ENCODE results near the gene TEC.
"Not testable (repeated sequence)": the region's sequence is repeated elsewhere in the genome, so short reads cannot be mapped to it uniquely, and the experiment has no call there.

TEC gene

DNA sequence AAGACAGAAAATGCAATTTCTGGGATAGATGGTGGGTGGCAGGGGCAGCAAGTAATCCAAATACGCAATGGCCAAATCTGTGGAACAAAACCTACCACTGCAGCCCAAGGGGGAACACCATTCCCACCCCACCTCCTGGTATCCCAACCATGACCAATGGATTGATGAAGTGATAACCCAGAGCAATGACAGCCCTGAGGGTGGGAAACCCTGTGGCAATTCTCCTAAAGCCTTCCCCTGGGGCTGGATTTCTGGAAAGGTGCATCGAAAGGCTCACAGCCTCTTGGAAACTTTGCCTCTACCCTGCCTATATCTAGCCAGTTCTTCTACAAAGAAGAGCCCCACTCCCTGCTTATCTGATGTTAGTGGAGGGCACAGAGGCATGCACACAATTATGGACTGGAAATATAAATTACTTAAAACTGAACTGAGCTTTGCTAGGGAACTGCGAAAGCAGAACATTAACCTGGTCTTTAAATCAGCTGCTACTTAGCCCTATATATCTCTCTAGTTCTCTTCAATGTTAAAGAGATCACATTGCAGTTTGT, 75.6 kb downstream of the TEC start:
- DNase-seq, result no peak

DNA sequence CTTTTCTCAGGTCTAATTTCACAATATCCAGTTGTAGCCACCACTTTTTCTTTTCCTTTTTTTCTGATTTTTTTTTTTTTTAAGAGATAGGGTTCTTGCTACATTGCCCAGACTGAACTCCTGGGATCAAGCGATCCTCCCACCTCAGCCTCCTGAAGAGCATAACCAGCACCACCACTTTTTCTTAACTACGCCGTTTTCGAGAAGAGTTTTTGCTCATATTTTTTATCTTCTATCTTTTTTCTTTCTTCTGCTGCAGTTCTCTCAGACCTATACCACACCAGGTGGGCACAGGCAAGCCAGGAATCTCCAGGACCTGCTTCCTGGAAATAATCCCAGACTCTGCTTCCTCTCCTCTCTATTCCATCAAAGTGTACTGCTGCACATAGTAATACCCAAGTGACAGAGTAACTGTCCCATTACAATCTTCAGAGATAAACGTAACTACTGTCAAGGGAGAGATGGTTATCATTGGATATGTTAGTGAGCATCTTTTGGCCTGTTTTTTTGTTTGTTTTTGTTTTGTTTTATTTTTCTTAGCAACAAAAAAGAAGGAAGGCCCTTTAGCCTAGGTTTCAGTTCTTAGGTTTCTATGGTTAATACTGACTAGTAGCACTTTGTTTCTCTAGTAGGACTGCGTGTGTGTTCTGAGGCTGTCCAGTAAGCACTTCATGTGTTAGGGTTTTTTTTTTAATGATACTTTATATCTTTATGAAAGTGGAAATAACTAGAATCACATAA, 76.4 kb downstream of the TEC start:
- DNase-seq, result no peak

DNA sequence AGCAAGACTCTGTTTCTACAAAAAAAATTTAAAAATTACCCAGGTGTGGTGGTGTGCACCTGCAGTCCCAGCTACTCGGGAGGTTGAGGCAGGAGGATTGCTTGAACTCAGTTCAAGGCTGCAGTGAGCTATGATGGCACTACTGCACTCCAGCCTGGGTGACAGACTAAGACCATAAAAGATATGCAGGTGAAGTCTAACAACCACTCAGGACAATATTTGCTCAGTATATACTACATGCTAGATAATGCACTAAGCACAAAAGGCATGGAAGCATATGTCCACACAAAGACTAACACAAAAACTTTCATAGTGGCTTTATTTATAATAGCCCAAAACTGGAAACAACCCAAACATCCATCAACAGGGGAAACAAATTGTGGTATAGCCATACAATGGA, 77.9 kb downstream of the TEC start:
- DNase-seq, result no peak

DNA sequence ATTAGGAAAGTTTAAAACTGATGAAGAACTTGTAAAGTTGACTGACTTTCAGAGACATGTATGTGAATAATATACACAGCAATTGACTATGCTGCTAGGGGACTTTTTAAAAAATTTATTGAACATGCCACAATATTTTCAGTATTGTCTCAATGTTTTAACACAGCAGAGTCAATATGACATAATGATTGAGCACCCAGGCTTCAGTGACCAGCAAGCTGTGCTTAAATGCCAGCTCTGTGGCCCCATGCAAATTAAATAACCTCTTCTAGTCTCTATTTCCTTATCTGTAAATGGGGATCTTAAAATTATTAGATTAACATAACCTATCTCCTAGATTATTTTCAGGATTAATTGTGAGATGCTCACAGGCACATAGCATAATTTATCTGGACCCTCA, 78.8 kb downstream of the TEC start:
- DNase-seq, result no peak

DNA sequence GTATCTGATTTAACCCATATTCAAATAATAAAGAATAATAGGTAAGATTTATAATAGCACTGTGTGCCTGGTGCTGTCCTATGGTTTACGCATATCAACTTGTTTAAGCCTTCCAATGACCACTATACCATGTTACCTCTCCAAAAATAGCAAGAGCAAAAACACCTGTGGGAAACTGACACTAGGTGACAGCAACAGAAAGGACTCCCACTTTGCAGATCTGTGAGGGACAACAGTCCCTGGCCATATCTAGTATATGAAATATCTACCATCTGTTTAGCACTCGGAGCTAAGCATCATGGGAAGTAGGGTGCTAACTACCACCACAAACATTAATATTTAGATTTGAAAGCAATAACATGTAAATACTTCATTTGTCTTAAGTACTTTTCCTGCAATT, 79.9 kb downstream of the TEC start:
- DNase-seq, result no peak

DNA sequence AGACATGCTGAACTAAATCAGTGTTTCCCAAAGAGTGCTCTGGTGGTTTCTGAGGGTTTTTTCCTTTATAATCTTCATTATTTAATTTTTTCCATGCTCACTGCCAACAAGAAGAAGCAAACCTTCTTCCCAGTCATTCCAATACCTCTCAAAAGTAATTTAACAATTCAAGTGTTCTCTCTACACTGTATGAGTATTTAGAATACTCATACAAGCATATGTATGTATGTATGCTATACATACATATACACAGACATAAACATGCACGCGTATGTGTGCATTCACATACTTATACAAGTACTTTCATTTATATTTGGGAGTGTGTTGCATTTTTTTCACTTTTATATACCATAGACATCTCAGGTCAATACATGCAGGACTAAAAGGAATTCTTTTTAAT, 81.2 kb downstream of the TEC start:
- no peak for DNase-seq

DNA sequence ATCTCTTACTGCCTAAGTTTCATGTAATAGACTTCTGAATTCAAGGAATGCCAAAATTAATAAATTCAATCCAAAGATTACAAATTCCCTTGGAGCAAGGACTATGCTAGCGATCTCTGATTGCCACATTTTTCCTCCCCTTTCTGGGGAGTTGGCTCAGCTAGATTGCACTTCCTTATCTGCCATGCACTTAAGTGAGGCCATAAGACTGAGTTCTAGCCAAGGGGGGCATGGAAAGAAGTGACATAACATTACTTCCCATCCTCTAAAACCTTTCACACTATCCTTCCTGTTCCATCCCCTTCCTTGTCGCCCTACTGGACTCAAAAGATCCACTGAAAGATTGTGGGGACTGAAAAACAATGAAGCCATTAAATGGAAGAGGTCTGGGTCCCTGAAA, 81.8 kb downstream of the TEC start:
- no peak for DNase-seq

DNA sequence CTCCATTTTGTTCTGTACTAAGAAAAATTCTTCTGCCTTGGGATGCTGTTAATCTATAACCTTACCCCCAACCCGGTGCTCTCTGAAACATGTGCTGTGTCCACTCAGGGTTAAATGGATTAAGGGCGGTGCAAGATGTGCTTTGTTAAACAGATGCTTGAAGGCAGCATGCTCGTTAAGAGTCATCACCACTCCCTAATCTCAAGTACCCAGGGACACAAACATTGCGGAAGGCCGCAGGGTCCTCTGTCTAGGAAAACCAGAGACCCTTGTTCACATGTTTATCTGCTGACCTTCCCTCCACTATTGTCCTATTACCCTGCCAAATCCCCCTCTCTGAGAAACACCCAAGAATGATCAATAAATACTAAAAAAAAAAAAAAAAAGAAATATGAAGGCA, 82.6 kb downstream of the TEC start:
- DNase-seq, result not testable (repeated sequence)

DNA sequence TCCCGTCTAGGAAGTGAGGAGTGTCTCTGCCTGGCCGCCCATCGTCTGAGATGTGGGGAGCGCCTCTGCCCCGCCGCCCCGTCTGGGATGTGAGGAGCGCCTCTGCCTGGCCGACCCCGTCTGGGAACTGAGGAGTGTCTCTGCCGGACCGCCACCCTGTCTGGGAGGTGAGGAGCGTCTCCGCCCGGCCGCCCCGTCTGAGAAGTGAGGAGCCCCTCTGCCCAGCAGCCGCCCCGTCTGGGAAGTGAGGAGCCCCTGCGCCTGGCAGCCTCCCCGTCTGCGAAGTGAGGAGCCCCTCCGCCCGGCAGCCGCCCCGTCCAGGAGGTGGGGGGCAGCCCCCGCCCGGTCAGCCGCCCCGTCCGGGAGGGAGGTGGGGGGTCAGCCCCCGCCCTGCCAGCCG, 83.2 kb downstream of the TEC start:
- DNase-seq, result not testable (repeated sequence)

DNA sequence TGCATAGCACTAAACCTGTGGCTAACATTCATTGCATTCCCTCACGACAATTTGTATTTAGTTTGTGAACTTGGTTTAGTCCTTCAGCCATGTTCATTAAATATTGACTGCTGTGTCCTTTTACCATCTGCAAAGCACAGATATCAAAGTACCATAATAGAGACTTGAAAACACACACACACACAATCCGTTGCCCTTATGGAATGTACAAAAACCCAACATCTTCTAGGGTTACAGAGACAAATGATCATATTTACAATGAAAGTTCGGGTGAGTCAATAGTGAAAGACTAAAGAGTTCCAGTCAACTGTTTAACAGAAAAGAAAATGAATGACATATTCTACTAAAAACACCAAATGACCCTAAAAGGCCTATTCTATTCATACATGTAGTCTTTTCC, 84.8 kb downstream of the TEC start:
- no peak for DNase-seq

DNA sequence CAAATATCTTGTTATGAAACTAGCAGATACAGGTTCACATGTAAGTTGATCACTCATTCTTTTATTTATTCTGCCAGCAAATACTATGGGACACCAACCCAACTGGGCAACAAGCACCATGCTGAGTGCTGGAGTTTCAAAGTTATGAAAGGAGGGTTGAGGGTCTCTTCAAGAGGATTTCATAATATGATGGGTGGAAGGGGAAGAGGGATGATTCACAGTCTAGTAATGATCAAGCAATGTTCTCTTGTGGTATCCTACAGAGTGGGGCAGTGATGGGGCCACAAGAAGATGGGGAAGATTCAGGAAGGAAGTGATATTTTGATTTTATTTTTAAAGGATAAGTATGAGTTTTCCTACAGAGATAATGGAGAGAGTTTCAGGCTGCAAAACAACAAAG, 89.4 kb downstream of the TEC start:
- no peak for DNase-seq

DNA sequence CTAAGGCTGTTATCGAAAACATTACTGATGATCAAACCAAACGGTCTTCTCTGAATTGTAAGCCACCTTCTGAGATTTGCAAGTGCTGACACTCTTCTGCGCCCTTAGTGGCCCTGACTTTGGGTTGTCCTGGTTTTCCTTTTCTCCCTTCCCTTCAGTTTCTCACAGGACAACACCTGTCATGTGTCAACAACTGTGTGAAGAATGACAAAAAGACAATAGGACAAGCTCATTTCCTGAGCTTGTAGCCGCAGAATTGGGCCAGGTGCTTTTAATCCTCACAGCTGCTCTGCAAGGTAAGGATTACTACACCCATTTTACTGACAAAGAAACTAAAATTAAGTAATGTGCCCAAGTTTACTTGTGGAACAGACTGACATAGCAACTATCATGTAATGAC, 90.7 kb downstream of the TEC start:
- DNase-seq, result no peak

DNA sequence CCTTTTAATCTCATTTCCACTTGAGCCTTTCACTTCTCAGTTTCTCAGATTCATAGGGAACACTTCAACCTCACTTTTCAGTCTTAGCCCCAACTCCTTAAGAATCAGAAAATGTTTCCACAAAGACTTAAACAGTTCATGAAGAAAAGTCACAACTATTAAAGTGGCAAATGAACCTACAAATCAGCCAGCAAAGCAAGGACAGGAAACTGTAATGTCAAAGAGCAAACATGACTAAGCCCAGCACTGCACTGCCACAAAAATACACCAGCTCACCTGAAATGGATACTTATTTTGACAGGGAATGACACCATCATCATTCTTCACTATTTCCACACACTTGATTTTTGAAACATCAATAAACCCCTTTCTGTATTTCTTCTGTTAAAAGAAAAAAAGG, 93.8 kb downstream of the TEC start:
- no peak for DNase-seq

DNA sequence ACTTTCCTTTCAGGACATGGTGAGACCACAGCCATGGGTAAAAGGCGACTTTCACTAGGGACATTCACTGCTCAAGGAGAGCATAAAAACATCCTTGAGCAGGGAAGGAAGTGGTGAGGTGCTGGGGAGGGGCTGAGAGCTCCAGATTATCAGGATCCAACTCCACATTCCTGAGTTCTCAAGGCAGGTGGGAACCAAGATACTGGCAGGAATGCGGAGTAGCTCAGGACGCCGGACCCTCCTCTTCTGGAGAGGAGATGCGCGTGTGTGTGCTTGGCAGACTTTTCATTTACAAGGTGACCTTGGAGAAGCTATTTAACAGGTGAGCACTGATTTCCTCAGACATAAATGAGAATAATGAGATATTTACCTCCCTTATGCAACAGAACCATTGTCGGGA, 94.3 kb downstream of the TEC start:
- no peak for DNase-seq

DNA sequence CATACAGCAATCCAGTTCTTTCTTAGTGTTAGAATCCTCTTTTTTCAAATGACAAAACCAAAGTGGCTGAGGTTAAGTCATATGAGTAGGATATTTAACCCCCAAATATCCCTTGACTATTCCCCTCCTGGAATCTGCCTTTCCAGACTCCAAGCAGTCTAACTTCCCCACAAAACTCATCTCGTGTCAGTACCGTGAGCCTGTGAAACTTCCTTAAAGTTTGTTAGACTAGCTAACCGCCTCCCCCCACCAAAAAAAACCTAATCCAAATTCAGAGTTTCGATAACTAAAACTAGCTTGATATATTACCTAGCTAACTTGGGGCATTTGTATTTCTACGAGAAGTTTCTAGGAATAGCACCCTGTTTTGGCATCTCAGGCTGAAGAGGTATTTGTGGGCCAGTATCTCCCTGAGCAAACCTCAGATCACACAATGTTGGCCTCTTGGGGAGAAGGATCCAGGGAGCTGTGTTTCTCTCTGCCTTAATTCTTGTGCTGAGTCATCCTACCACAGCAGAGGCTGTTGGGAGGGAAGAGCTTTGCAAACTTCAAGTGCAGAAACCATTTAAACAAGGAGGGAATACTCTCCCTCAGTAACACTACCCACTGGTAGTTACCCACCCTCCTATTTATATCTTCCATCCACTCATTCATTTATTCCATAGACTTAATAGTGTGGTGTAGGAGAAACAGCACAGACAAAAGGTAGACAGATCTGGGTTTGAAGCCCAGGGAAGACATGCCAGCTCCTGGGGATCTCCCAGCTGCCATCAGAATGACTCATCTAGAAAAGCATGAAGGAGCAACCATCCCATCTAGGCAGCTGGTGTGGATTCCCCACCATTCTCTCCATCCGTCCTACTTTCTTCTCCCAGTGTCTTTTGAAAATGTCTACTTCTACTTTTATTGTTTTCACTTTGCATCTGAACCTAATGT, 96.3 kb downstream of the TEC start:
- DNase-seq, result no peak

DNA sequence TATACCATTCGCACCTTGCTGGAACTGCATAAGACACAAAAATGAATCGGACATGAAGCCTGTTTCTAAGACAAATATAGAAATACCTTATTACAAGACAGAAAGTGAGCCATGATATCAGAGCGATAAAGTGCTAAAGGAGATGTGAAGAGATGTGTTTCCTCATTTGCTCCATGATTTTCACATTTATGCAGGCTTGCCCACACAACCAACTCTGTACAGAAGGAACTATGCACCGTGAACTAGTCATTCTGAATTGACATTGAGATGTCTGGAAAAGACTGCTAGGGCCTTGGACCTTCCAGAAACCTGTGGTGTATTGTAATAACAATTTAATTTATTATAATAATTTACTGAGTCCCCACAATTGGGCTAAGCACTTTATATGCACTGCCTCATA, 97.0 kb downstream of the TEC start:
- DNase-seq, result no peak

DNA sequence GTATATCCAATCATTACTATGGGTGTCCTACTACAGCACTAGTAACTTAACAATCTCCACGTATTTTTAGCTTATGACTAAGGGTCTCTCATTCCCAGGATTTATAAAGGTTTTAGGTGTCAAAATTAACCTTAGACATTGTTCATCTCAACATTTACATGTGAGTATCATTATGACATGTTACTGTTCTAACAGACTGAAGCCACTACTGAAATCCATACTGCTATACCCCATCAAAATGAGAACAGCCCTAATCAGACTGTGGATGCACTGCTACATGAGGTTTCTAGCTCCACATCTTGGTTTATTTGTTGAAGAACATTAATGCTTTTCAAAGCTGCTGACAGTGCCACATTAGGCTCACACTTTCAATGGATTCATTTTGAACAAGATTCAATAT, 100.0 kb downstream of the TEC start:
- DNase-seq, result no peak

DNA sequence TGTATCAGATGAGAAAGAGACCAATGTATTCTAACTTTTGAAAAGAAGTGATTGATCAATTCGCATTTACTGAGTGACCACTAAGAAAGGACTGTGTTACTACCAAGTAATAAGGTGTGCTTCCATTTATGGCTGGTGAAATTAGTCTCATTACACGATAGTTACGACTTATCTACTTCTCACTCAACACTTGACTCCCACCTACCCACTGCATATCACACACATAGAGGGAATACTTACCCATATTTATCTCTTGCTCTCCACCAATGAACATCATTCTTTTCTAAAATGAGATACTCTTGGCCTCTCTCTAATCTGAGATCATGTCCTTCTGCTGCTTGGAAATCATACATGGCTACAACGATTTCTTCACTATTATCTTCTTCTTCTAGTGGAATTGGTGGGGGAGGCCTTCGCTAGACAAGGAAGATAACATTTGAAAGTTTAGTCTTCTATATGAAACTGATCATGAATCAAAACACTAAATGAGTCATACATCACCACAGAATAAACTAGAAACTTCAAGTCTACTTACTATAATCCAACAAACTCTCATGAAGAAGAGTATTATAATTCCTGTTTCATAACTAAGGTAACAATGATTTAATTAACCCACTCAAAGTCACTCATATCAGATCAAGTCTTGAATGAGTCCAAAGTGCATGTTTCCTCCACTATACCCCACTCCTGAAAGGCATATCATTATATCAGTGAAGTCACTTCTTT, 101.9 kb downstream of the TEC start:
- DNase-seq, result no peak

DNA sequence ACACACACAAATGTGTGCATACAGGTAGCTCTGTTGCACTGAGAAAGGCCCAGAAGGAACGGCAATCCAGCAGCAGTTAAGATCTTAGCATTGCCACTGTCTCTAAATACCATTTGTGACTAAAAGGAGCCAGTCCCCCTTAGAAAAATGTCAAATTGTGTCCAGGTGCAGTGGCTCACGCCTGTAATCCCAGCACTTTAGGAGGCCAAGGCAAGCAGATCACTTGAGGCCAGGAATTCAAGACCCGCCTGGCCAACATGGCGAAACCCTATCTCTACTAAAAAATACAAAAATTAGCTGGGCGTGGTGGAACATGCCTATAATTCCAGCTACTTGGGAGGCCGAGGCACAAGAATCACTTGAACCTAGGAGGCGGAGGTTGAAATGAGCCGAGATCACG, 105.1 kb downstream of the TEC start:
- DNase-seq, result not testable (repeated sequence)

DNA sequence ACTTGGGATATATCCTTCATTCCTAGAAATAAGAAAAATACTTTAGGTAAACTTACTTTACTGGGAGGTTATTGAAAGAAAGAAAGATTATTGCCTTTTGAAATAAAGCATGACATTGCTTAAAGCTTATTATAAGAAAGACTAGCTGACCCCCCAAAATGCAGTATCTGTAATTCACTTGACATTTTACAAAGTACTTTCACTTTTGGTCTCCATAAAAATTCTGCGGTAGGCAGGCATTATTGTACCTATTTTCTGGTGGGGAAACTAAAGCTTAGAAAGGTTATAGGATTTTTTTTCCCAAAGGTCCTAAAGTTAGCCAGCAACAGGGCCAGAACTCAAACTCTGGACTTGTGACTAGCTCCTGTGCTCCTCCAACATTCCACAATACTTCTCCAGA, 105.9 kb downstream of the TEC start:
- DNase-seq, result no peak

DNA sequence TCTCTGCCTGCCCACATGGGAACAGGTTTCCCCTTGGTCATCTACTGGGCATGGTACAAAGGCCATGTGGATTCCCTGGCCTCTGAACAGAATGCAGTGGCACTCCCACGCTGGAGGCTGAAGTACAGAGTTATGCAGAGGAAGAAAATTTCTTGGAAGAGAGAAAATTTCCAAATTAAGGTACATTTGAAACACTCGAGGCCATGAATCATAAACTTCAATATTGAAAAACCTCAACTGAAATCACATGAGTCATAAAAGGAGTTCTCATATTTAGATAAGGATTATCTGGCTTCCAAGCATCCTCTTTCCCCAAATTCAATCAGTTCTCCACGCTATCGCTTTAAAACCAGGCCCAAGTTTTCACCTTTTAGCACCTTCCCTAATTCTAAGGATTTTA, 107.5 kb downstream of the TEC start:
- peak; percentile 19 for DNase-seq

DNA sequence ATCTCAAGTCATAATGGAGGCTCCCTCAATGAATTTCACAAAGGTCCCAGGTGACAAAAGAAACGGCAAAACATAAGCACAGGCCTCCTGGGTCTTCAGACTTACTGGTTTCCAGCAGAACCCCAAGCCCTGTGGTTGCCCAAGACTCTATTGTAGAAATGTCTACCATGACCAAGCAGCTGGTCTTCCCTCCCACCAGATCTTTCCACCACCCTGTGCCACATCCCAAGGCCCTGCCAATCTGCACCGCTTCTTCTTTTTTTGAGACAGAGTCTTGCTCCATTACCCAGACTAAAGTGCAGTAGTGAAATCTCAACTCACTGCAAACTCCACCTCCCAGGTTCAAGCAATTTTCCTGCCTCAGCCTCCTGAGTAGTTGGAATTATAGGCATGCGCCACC, 112.4 kb downstream of the TEC start:
- DNase-seq, result no peak

DNA sequence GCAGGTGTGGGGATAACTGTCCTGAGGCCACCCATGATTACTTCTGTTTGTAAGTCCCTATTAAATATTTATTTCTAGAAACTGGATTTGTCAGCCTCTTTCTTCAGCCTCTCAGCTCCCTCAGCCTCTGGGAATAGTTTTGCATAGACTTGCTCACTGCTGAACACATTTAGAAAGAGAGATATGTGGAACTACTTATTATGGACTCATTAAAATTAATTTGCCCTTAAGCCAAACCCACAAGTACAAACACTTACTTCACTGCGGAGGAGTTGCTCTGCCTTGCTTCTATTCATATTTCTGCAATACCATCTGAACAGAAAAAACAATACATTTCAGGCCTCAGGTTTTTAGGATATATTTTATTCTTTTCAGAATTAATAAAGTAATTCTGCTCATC, 113.2 kb downstream of the TEC start:
- no peak for DNase-seq

All from stimulated activated CD4-positive, alpha-beta T cell treated with anti-CD3 and anti-CD28 coated beads, Interleukin-15, amount 100 ng/mL, for 24 hours (primary cell).